ENCODE data around the gene PCMTD2. TPM values are rescaled to one million over a fixed set of nuclear protein-coding genes. Genes with fewer than 3 reads are reported as not detected.
A peak's percentile ranks its signal among the peaks of the same experiment; 100 is the strongest.

PCMTD2 gene
- total and polyA plus RNA-seq, 2 donors from 2014 or later: 25.0 to 53.8 TPM

DNA sequence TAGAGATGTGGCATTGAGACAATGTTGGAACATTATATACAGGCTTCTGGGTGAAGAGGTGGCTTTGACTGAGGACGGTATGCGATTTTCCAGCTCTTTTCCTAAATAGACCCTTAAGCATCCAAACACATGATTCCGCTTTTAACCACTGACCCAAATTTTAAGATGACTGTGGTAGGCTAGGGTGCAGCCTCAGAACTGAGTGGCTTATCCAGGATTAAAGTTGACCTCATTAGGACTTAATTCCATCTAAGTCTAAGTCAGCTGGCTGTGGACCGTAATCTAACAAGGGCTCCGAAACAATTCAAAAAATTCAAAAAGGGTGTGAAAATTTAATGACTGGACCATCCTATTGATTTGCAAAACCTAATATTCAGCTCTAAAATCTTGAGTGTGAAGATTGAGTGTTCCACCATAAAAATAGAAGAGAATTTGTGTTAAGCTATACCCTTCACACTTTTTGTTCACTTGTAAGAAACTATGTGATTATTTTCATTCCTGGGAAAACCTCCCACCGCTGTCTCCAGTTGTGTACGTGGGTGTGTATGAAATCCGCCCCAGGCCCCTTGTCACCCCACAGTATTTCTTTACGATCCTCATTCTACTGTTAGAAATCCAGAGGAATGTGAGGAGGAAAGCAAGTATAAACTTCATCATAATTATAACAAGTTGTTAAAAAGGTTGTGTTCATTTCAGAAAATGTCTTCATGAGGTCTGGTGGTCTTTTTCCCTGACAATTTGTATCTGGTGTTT is 2.7 kb downstream of the PCMTD2 start:
- no peak overlapping the region for H3K27ac ChIP-seq (ENCODE audit: low read depth in 2 of 2, low read length in 2 of 2)
- H3K4me1 ChIP-seq (ENCODE audit: control insufficient read depth in 2 of 3, insufficient read depth in 2 of 3, low read depth in 1 of 3, low read length in 3 of 3): peaks cover 0 to 32% (median 29%) of the 10 kb centered on the region in 3 donors
- TF ChIP-seq, protein P1, sequence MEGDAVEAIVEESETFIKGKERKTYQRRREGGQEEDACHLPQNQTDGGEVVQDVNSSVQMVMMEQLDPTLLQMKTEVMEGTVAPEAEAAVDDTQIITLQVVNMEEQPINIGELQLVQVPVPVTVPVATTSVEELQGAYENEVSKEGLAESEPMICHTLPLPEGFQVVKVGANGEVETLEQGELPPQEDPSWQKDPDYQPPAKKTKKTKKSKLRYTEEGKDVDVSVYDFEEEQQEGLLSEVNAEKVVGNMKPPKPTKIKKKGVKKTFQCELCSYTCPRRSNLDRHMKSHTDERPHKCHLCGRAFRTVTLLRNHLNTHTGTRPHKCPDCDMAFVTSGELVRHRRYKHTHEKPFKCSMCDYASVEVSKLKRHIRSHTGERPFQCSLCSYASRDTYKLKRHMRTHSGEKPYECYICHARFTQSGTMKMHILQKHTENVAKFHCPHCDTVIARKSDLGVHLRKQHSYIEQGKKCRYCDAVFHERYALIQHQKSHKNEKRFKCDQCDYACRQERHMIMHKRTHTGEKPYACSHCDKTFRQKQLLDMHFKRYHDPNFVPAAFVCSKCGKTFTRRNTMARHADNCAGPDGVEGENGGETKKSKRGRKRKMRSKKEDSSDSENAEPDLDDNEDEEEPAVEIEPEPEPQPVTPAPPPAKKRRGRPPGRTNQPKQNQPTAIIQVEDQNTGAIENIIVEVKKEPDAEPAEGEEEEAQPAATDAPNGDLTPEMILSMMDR (IDR thresholded peaks at IDR 0.05; ENCODE audit: borderline replicate concordance, extremely low read depth, insufficient read depth): no peak
- intact Hi-C loops (cut with DNase I): no loop called here
- H3K27me3 ChIP-seq (ENCODE audit: control insufficient read depth, insufficient read depth, low read length): no peaks in the 10 kb centered on the region
- H3K9me3 ChIP-seq (ENCODE audit: control insufficient read depth in 2 of 3, insufficient read depth in 1 of 3, low read length in 3 of 3): no peaks in the 10 kb centered on the region
- no peaks in the 10 kb centered on the region for H3K36me3 ChIP-seq (ENCODE audit: control insufficient read depth in 2 of 3, insufficient read depth in 3 of 3, low read length in 3 of 3)
- H3K9ac ChIP-seq (ENCODE audit: low read length in 3 of 3): no peak overlapping the region
- H3K4me3 ChIP-seq (ENCODE audit: low read length in 3 of 3): peak overlapping the region in 1 of 3 donors; percentile 6
- DNase-seq (peak in 1 of 5 donors; percentile 35), FAIRE-seq (no peak)

- Histone ChIP-seq H3K27me3 (ENCODE audit: control insufficient read depth, insufficient read depth, low read length) (no peaks in the 10 kb centered on the region), H3K9me3 (ENCODE audit: control insufficient read depth in 2 of 3, insufficient read depth in 1 of 3, low read length in 3 of 3) (no peaks in the 10 kb centered on the region), H3K4me3 (ENCODE audit: low read length in 3 of 3) (no peak overlapping the region), H3K27ac (ENCODE audit: low read depth in 2 of 2, low read length in 2 of 2) (peak overlapping the region; percentile 33 to 47), H3K9ac (ENCODE audit: low read length in 3 of 3) (no peak overlapping the region), H3K36me3 (ENCODE audit: control insufficient read depth in 2 of 3, insufficient read depth in 3 of 3, low read length in 3 of 3) (peaks cover 0 to 2% (median 0%) of the 10 kb centered on the region in 3 donors), H3K4me1 (ENCODE audit: control insufficient read depth in 2 of 3, insufficient read depth in 2 of 3, low read depth in 1 of 3, low read length in 3 of 3) (peaks cover 0 to 29% (median 29%) of the 10 kb centered on the region in 3 donors)
- TF ChIP-seq, protein P1 (IDR thresholded peaks at IDR 0.05; ENCODE audit: borderline replicate concordance, extremely low read depth, insufficient read depth): no peak
- no peak for FAIRE-seq
- intact Hi-C loops (cut with DNase I): no loop called here
- no peak for DNase-seq
Measured at GRCh38 chr20:64260239-64260638, 4.7 kb downstream of the PCMTD2 start.

DNA sequence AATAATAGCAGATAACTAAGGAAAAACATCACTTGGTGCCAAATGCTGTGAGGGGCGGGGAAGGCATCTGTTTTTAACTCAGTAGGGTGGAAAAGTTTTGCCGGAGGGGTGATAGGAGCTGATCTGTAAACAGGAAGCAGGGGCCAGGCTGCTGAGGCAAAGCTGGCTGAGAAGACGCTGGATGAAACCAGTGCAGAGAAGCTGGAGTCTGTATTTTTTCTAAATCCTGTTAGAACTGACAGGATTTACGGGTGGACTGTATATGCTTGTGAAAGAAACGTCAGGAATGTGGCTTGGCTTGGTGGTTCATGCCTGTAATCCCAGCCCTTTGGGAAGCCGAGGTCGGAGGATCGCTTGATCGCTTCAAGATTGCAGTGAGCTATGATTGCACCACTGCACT is 5.6 kb downstream of the PCMTD2 start:
- TF ChIP-seq, protein P1 (IDR thresholded peaks at IDR 0.05; ENCODE audit: borderline replicate concordance, extremely low read depth, insufficient read depth): no peak
- DNase-seq (peak in 4 of 5 donors; percentile 66 to 89 (median 80)), FAIRE-seq (no peak)
- H3K27me3 ChIP-seq (ENCODE audit: control insufficient read depth, insufficient read depth, low read length): no peaks in the 10 kb centered on the region
- H3K9me3 ChIP-seq (ENCODE audit: control insufficient read depth in 2 of 3, insufficient read depth in 1 of 3, low read length in 3 of 3): no peaks in the 10 kb centered on the region
- H3K36me3 ChIP-seq (ENCODE audit: control insufficient read depth in 2 of 3, insufficient read depth in 3 of 3, low read length in 3 of 3): peaks cover 0 to 4% (median 0%) of the 10 kb centered on the region in 3 donors
- H3K9ac ChIP-seq (ENCODE audit: low read length in 3 of 3): no peak overlapping the region
- intact Hi-C loops (cut with DNase I): no loop called here
- peaks cover 0 to 29% (median 29%) of the 10 kb centered on the region in 3 donors for H3K4me1 ChIP-seq (ENCODE audit: control insufficient read depth in 2 of 3, insufficient read depth in 2 of 3, low read depth in 1 of 3, low read length in 3 of 3)
- peak overlapping the region; percentile 66 to 74 for H3K27ac ChIP-seq (ENCODE audit: low read depth in 2 of 2, low read length in 2 of 2)
- H3K4me3 ChIP-seq (ENCODE audit: low read length in 3 of 3): peak overlapping the region in 2 of 3 donors; percentile 4 to 11

Data from kidney (tissue), 14 donors.